ENCODE results near the gene ARSI.
"Not testable (repeated sequence)": the region's sequence is repeated elsewhere in the genome, so short reads cannot be mapped to it uniquely, and the experiment has no call there.

The ARSI gene

DNA sequence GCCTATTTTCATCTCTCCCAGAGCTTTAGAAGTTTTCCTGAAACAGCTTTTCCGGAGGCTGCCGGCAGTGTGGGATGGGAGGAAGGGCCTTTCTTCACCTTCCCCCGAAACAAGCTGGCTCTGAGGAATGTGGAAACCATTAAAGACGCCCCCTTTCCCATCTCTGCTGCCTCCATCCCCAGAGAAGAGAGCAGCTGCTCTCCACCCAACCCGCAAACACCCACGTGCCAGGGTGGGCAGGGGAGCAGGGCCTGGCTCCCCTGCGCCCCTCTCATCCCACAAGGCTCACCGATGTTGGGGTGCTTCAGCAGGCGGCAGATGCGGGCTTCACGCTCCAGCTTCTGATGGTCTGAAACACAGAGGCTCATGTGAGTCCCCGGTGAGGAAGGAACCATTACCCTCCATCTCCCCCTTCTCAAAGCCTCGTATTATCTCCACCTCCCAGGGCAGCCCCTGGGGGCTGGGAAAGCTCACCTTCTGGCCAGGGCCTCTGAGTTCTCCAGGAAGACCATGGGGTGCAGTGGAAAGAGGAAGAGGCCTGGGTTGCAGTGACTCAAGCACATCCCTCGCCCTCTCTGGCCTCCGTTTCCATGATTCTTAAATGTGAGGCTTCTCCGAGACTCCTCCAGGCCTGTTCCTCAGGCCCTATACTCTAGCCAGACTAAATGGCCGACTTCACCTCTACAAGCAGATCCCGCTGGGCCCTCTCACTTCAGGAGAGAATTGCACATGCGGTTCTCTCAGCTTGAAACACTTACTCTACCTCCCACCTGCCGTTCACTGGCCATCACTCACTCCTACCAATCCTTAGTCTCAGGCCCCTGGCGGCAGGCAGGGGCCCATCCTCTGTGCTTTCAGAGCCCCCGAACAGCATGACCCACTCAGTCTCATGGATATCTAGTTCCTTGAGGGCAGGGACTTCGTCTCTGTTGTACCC is 37.8 kb downstream of the ARSI start:
- no peak for DNase-seq

DNA sequence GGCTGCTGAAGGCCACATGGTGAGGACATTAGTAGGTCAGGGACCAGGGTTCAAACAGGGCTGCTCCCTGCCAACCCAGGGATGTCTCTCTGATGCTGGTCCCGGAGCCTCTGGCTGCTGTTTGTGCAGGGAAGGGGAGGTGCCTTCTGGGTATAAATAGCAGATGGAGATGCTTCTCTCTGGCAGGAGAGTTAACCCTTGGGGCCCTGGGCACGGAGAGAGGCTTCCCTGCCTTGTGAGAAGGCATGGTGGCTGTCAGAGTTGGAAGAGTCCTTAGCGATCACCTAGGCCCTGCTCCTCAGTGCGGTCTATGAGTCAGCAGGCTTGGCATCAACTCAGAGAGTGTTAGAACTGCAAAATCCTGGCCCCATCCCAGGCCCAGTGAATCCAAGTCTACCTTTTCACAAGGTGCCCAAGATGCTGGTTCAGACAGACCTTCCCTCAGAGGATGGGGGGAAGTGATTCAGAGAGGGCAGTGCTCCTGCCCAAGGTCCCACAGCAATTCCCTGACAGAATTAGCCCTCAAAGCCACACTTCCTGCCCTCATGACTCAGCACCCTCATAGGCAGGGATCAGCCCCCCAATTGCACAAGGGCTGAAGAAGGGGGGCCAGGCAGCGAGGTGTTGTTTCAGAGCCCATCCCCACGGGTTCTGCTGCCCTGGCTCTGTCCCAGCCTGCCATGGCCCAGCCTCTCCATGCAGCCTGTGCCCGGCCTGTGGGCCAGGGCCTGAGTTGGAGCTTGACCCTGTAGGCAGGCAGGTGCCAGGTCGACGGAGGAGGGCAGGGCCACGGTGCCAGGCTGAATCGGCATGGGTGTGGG is 38.7 kb downstream of the ARSI start:
- DNase-seq = no peak

DNA sequence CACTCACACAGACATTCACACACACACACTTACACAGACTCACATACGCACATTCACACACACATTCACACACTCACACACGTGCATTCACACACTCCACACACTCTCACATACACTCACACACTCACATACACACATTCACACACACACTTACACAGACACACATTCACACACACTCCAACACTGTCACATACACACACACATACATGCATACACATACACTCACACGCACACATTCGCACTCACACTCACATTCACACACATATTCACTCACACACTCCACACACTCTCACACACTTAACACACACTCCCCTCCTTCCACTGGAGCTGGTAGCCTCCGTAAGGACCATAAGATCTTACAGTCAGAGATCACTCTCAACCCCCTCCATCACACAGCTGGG is 39.3 kb downstream of the ARSI start:
- DNase-seq = no peak

DNA sequence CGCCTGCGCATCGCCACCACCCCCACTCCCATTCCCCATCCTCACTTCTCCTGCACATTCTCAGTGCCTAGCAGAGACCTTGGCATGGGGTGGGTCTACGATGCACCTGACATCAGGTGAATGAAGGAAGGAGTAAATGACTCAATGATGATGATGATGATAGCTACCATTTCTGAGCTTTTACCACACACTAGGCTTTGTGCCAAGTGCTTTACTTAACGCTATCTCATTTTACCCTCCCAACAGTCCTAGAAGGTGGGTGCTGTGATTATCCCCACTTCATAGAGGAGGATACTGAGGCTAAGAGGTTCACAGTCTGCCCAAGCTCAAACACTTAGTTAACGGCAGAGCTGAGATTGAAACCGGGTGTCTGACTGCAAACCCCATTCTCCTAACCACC is 40.2 kb downstream of the ARSI start:
- DNase-seq = no peak

DNA sequence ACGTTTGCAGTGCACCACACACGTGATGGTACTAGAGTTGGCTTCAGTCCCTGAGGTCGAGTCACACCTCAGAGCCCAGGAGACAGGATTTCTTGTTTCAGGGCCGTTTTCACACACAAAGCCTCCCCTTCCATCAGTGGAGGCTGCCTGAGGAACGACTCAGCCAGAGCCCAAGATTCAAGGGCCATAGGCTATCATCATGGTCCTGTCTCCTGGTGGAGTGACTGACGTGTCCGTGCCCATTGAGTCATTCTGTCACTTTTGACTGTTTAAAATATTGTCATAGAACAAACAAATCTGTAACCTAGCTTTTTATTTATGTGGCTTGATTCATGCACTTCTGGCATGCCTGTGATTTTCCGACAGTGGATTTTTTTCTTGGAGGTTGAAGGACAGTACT is 41.5 kb downstream of the ARSI start:
- no peak for DNase-seq

DNA sequence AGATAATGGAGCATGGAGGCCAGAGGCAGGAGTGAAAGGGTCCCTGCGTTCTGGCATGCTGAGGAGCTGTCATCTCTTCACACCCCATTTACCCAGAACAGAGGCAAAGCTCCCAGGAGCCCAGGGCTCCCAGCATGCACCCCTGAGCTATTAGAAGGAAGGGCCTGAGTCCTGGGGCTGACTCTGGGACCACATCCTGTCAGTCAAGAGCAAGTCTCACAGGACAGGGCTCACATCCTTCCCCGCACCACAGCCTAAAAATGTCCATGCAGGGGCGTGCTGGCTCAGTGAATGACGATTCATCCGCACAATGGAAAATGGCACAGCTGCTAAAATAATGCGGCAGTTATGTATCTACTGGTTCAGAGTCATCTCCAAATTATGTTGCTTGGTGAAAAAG is 44.6 kb downstream of the ARSI start:
- peak in 1 of 2 experiments; percentile 11 for DNase-seq

DNA sequence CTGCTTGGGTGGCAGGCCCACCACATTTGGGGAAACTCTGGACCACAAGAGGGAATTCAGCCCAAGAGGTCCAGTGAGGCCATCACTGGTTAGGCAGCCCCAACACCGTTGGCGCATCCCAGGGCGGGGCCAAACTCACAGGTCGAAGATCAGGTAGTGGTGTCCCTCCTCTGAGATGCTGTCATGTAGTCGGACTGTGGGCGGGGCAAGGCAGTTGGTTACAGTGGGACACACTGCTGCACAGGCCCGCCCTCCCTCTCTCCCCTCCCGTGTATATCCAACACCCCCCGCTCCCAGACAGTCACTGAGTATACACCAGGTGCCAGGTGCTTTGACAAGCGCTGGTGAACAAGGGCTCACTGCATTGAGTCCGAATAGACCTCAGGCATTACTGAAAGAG is 45.3 kb downstream of the ARSI start:
- DNase-seq = no peak

DNA sequence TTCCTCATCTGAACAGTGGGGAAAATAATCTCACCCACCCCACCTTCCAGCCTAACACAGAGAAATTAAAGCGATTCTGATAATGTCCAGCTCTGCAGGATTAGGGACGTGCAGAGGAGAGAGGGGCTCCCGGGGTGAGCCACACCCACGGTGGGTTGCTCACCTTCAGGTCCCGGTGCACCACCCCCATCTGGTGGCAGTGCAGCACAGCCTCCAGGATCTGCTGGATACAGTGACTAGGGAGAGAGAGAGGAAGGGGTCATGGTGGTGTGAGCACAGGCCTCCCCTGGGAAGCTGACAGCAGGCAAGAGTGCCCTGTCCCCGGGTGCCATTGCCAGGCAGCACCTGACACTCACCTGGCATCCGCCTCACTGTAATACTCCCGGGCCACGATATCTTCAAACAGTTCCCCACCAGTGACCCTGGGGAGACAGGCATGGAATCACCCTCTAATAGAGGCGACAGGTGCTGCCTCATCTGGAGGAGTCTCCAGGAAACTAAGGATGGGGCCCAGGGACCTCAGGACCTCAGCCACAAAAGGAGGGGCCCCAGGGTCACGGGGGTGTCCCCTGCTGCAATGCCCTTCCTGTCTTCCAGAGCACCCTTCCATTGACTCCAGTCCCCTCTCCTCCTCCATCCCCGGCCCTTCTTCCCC is 46.2 kb downstream of the ARSI start:
- no peak for DNase-seq

DNA sequence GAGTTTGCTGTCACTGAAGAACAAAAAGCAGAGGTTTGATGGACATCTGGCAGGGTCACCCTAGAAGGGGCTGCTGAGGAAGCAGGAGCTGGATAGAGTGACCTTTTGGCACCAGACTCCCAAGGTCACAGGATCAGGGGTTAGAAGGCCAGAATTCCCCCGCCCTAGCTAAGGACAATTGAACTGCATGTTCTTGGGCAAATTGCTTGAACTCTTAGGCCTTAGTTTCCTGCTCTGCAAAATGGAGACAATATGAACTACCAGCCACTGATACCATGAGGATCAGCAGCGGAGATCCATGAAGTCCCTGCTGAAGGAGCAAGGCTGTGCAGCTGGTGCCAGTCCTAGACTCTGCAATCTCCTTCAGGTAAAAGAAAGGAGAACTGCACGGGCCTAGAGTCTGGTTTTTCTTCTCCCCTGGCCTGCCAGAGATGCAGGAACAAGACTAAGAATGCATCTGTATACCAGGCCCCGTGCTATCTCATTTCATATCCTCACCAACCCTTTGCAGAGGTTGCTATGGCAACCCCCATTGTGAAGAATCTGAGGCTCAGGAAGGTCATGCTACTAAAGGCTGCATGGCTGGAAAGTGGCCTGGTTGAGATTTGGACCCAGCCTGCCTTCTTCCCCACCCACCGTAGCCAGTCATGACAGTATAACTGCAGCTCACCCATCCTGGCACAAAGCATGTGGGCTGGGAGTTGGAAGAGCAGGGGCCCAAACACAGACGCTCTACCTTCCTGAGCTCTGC is 46.9 kb downstream of the ARSI start:
- DNase-seq = no peak

DNA sequence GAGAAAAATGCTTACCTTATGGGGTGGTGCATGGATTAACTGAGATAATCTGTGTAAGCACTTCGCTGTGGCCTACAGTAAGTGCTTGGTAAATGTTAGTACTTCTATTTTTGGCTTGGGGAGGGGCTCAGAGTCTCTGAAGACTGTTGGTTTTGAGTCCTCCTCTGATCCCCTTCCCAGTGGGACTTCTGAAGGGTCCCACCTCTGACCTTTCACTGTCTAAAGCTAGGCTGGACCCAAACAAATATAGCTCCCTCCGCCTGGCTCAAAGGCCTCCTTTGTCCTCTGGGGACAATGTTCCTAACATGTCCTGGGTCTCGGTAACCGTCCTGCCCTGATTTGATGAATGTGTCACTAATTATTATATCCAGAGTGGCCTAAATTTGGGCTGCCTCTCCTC is 47.9 kb downstream of the ARSI start:
- DNase-seq = no peak

DNA sequence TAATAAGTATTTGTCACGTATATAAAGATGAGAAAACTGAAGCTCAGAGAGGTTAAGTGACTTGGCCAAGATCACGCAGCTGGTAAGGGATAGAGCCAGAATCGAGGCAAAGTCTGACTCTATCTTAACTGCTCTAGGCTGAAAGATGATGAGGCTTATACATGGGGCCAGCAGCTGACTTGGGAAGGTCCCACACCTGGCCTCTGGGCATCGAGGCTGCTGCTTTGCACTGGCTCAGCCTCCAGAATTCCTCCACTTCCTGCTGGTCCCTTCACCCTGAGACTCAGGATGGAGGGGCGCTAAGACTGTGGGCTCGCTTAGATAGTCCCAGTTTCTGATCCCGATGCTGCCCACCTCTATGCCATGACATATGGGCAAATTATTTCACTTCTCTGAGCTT is 48.3 kb downstream of the ARSI start:
- no peak for DNase-seq

DNA sequence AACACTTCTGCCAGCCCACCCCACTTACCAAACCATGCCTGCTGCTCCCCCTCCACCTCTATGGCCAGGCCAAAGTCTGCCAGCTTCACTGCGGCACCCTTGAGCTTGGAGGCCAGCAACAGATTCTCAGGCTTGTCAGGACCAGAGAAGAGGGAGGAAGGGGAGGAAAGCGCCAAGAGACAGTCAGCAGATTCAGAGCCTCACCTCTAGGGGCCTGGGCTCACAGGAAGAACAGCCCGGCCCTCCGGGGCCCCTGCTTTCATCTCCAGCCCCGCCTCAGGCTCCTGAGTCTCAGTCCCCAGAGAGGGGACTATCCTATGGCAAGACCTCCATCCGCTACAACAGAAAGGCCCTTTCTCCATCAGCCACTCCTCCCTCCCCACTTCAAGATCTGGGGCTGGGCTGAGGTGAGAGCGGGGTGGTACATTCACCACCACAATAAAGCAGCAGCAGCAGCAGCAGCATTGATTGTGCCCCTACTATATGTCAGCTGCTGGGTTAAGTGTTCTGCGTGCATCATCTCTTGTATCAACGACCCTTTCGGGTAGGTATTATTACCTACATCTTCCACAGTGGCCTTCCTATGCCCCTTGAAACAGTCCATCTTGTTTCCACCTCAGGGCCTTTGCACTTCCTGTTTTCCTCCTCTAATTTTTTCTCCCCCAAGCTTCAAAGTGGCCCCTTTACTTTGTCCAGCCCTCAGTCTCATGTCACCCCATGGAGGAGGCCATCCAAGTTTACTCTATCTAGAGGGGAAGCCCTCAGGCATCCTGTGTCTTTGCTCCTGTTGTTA is 49.1 kb downstream of the ARSI start:
- DNase-seq = no peak

DNA sequence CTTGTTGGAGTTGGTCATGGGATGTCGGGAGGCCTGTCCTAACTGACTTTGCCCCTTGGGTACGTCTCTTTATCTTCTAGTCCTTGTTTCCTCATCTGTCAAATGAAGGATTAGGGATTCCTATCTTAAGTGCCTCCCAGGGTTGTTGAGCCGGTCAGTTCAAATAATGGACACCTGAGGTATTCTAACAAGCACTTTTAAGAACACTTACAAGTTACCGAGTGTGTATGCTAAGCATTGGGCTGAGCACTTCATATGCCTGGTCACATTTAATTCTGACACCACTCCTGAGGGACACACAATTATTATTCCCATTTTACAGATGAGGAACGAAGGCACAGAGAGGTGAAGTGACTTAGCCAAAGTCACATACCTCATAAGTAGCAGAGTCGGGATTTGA is 50.2 kb downstream of the ARSI start:
- no peak for DNase-seq

DNA sequence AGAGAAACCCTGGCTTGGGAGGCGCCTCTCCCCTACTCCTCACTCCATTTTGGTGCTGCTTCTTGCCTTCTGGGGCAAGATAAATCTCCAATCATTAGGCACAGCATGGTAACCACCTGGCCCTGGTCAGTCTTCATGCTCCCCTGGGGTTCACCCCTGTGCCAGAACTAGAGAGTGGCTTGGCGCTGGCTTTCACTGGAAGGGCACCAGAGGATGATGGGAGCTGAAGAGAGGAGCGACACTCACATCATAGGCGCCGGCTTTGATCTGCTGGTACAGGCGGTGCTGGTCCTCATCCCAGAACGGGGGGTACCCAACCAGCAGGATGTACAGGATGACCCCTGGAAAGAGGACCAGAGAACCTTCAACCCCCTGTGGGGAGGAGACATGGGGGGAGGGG is 51.2 kb downstream of the ARSI start:
- DNase-seq = no peak

DNA sequence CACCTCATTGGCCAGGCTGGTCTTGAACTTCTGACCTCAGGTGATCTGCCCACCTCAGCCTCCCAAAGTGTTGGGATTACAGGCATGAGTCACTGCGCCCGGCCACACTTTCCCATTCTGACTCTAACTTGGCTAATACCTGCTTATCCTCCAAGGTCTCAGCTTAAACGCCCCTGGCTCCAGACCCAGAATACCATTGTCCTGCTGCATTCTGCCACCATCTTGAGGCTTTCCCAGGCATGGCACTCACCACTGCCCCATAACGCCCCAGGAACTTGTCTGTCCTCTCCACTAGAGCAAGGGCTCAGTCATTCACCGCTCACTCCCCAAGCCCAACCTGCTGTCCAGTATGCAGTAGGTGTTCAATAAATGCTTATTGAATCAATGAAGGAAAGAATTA is 53.0 kb downstream of the ARSI start:
- DNase-seq = no peak

DNA sequence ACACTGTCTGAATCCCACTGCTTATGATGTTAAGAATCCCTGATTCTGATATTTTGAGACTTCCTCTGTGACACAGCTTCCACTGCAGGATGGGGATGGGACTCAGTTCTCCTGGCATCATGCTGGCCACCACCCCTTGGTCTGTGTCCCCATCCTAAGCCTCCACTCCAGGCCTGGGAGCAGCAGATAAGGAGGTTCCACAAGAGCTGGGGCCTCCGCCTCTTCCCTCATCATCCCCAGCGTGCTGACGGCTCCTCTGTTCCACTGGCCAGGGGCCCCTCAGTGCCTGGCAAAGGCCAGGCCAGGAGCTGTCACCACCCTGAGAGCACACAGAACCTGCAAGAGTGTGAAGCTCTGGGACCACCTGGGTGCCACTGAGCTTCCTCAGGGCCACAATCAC is 53.8 kb downstream of the ARSI start:
- no peak for DNase-seq

DNA sequence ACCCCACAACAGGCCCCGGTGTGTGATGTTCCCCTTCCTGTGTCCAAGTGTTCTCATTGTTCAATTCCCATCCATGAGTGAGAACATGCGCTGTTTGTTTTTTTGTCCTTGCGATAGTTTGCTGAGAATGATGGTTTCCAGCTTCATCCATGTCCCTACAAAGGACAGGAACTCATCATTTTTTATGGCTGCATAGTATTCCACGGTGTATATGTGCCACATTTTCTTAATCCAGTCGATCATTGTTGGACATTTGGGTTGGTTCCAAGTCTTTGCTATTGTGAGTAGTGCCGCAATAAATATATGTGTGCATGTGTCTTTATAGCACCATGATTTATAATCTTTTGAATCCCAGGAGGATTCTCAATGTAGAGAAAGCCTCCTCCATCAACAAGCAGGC is 54.2 kb downstream of the ARSI start:
- not testable (repeated sequence) for DNase-seq

DNA sequence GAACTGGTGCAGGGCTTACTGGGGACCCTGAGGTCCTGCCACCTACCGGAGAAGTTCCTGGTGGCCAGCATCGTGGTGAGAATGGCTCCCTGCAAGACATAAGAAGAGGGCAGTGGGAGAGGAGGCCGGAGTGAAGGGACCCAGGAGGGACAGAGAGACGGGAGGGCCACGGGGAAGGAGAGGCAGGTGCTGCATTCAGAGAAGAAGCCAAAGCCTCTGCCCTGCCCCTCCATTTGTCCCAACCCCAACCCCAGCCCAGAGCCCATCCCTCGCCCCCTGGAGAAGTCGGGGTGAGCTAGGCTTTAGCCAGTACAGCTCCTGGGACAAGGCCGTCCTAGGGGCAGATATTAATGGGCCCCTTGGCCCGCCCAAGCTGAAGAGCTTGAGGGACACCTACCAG is 55.0 kb downstream of the ARSI start:
- DNase-seq = no peak

DNA sequence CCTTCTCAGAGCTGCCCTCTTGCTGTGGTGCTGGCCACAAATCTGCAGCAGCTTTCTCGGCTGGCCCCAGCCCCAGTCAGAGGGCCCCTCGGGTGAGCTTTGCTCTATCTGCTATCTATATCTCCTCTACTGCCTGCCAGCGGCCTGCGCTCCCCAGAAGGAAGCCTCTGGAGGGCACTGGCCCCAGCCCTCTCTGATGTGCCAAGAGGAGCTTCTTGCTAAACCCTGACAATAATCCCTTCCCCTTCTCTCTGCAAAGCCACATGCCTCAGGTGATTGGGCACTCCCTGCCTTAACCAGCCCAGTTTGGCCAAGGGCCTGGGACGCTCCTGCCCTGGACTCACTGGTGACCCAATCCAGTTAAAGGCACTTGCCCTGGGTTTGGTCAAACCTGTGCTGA is 55.9 kb downstream of the ARSI start:
- no peak for DNase-seq

DNA sequence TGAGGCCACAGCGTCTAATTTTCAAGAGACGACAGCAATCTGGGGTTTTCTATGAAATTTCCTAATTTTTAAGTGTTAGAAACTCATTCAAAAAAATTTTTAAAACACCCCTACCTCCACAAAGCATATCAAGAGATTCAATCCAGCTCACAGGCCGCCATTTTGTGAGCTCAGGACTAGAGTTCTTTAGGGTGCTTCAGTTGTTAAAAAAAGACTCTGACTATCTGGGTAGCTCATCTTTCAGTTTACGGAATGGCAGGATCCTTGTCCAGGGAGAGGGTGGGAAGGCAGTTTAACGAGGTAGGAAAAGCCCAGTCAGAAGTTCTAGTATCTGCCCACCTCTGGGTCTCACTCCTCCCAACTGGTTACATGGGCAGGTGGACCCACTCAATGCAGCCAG is 56.3 kb downstream of the ARSI start:
- no peak for DNase-seq

Data from NCI-H2081 (cell line).